ENCODE data around the gene SLC22A3. TPM values are rescaled to one million over a fixed set of nuclear protein-coding genes. Genes with fewer than 3 reads are reported as not detected.

The SLC22A3 gene
- total RNA-seq, 1 experiment from 2014 or later, result 2.4 TPM

GRCh38 chr6:160461641-160462040 lies 113.5 kb downstream of the SLC22A3 start:
- intact Hi-C loops (cut with micrococcal nuclease; ENCODE audit: unreplicated experiment), result no loop called here
- ChIA-PET CTCF (no interaction called here), POLR2A (no interaction called here)
- Histone ChIP-seq H3K4me3 (ENCODE audit: low read depth, low read length) (no peak overlapping the region), H3K27me3 (replicated peaks; ENCODE audit: control insufficient read depth, insufficient read depth, low read length) (no peaks in the 10 kb centered on the region), H3K36me3 (ENCODE audit: control insufficient read depth, insufficient read depth, low read length) (no peaks in the 10 kb centered on the region), H3K9me3 (no peaks in the 10 kb centered on the region), H3K4me1 (no peaks in the 10 kb centered on the region)
- H3K36me3 Mint-ChIP-seq (ENCODE audit: insufficient read depth, unreplicated experiment), result no peaks in the 10 kb centered on the region
- H3K4me3 Mint-ChIP-seq (ENCODE audit: unreplicated experiment), result no peak overlapping the region
- H3K9me3 Mint-ChIP-seq (ENCODE audit: unreplicated experiment), result no peaks in the 10 kb centered on the region
- TF ChIP-seq CTCF (IDR thresholded peaks at IDR 0.05; ENCODE audit: insufficient read depth in 1 of 2, low read depth in 1 of 2, low read length in 1 of 2, severe bottlenecking in 1 of 2, unreplicated experiment in 1 of 2), result no peak
- no peak overlapping the region for H3K27ac Mint-ChIP-seq (ENCODE audit: unreplicated experiment)
- no TSS peak for BruUV-seq (replicated peaks)
- H3K27me3 Mint-ChIP-seq (ENCODE audit: insufficient read depth, unreplicated experiment), result peaks cover 7% of the 10 kb centered on the region
- no peaks in the 10 kb centered on the region for H3K4me1 Mint-ChIP-seq (ENCODE audit: low read depth, unreplicated experiment)
- DNase-seq, result no peak

- Histone ChIP-seq H3K4me1 (no peaks in the 10 kb centered on the region), H3K4me3 (ENCODE audit: low read depth, low read length) (no peak overlapping the region), H3K27me3 (replicated peaks; ENCODE audit: control insufficient read depth, insufficient read depth, low read length) (no peaks in the 10 kb centered on the region), H3K36me3 (ENCODE audit: control insufficient read depth, insufficient read depth, low read length) (no peaks in the 10 kb centered on the region), H3K9me3 (no peaks in the 10 kb centered on the region)
- DNase-seq, result no peak
- H3K4me1 Mint-ChIP-seq (ENCODE audit: low read depth, unreplicated experiment), result no peaks in the 10 kb centered on the region
- H3K27me3 Mint-ChIP-seq (ENCODE audit: insufficient read depth, unreplicated experiment), result peaks cover 7% of the 10 kb centered on the region
- H3K27ac Mint-ChIP-seq (ENCODE audit: unreplicated experiment), result no peak overlapping the region
- no peak for TF ChIP-seq CTCF (IDR thresholded peaks at IDR 0.05; ENCODE audit: insufficient read depth in 1 of 2, low read depth in 1 of 2, low read length in 1 of 2, severe bottlenecking in 1 of 2, unreplicated experiment in 1 of 2)
- H3K9me3 Mint-ChIP-seq (ENCODE audit: unreplicated experiment), result no peaks in the 10 kb centered on the region
- intact Hi-C loops (cut with micrococcal nuclease; ENCODE audit: unreplicated experiment), result no loop called here
- no TSS peak for BruUV-seq (replicated peaks)
- no peak overlapping the region for H3K4me3 Mint-ChIP-seq (ENCODE audit: unreplicated experiment)
- CTCF ChIA-PET, result no interaction called here
- no peaks in the 10 kb centered on the region for H3K36me3 Mint-ChIP-seq (ENCODE audit: insufficient read depth, unreplicated experiment)
- POLR2A ChIA-PET, result no interaction called here
Observed at GRCh38 chr6:160462116-160462515, 113.9 kb downstream of the SLC22A3 start.

GRCh38 chr6:160462551-160463109 lies 114.5 kb downstream of the SLC22A3 start:
- H3K27ac Mint-ChIP-seq (ENCODE audit: unreplicated experiment), result no peak overlapping the region
- BruUV-seq (replicated peaks), result no TSS peak
- ChIA-PET CTCF (no interaction called here), POLR2A (no interaction called here)
- H3K36me3 Mint-ChIP-seq (ENCODE audit: insufficient read depth, unreplicated experiment), result no peaks in the 10 kb centered on the region
- TF ChIP-seq CTCF (IDR thresholded peaks at IDR 0.05; ENCODE audit: insufficient read depth in 1 of 2, low read depth in 1 of 2, low read length in 1 of 2, severe bottlenecking in 1 of 2, unreplicated experiment in 1 of 2), result no peak
- no peak overlapping the region for H3K4me3 Mint-ChIP-seq (ENCODE audit: unreplicated experiment)
- intact Hi-C loops (cut with micrococcal nuclease; ENCODE audit: unreplicated experiment), result no loop called here
- H3K27me3 ChIP-seq (replicated peaks; ENCODE audit: control insufficient read depth, insufficient read depth, low read length), result no peaks in the 10 kb centered on the region
- no peak for DNase-seq
- H3K4me3 ChIP-seq (ENCODE audit: low read depth, low read length), result no peak overlapping the region
- no peaks in the 10 kb centered on the region for H3K36me3 ChIP-seq (ENCODE audit: control insufficient read depth, insufficient read depth, low read length)
- H3K4me1 Mint-ChIP-seq (ENCODE audit: low read depth, unreplicated experiment), result no peaks in the 10 kb centered on the region
- H3K9me3 ChIP-seq, result no peaks in the 10 kb centered on the region
- peaks cover 10% of the 10 kb centered on the region for H3K27me3 Mint-ChIP-seq (ENCODE audit: insufficient read depth, unreplicated experiment)
- no peaks in the 10 kb centered on the region for H3K9me3 Mint-ChIP-seq (ENCODE audit: unreplicated experiment)
- no peaks in the 10 kb centered on the region for H3K4me1 ChIP-seq
